GM18951 (cell line): Measurements from ENCODE around the gene FCGR3A.

Source experiments
- POLR2A ChIP-seq: IDR thresholded peaks from 4 replicates; pipeline ENCODE4 v1.6.1; 2011; ENCODE audit warnings: mild to moderate bottlenecking; ENCODE audit not compliant: insufficient read length, insufficient read depth; ENCODE audit errors: extremely low read depth
- in situ Hi-C: fragments of 300-500 bp; cut with MboI; formaldehyde crosslinking; loops from one replicate; pipeline ENCODE4 v1.12.0; 2022; ENCODE audit warnings: low sequenced_read_pairs, mixed read lengths, inconsistent platforms; ENCODE audit not compliant: unreplicated experiment

FCGR3A gene

DNA sequence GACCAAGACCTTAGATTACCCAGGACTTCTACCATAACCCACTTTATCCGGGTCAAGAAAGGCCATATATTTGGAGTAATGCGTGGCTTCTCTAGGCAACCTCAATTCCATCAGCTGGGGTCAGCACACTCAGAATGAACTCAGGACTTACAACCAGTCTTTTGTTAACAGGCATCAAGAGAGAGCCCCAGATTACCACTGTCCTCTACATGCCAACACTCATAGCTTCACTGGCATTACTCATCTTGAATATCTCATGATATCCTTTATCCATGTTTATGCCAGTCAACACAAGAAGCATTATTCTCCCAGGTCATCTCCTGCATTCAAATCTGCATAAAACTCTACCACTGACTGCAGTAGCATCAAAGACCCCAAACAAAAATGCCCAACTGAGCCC lies 51.0 kb downstream of the FCGR3A start:
- in situ Hi-C loops, result no loop called here
- no peak for TF ChIP-seq POLR2A

DNA sequence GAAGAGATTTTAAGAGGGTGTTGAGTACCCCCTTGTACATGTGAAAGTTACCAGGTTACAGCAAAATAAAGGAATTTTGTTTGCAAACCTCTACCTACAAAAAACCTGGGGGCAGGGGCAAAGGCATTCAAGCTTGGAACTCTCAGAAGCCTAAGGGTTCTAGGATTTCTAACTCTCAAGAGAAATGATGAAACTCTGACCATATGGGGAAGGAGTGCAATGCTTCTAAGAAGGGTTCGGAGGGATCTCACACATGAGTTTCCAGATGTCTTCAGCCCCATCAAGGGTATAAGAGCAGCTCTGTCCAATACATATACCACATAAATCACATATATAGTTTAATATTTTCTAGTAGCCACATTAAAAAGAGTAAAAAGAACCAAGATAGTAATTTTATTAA lies 51.7 kb downstream of the FCGR3A start:
- in situ Hi-C loops, result no loop called here
- TF ChIP-seq POLR2A, result no peak

DNA sequence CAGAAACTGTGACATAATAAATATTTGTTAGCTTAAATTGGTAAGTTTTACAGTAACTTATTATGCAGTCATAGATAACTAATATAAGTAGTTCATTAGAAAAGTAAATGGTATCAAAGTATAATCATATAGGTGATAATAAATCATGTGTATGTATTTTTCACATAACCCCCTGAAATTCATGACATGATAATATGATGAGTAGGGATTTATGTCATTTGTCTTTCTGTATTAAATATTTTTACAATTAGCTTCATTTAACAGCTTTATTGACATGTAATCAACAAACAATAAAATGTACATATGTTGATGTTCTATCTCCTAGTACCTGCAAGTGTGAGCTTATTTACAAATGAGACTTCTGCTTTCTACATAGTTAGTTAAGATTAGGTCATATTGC lies 54.1 kb downstream of the FCGR3A start:
- in situ Hi-C loops, result no loop called here
- TF ChIP-seq POLR2A, result no peak

DNA sequence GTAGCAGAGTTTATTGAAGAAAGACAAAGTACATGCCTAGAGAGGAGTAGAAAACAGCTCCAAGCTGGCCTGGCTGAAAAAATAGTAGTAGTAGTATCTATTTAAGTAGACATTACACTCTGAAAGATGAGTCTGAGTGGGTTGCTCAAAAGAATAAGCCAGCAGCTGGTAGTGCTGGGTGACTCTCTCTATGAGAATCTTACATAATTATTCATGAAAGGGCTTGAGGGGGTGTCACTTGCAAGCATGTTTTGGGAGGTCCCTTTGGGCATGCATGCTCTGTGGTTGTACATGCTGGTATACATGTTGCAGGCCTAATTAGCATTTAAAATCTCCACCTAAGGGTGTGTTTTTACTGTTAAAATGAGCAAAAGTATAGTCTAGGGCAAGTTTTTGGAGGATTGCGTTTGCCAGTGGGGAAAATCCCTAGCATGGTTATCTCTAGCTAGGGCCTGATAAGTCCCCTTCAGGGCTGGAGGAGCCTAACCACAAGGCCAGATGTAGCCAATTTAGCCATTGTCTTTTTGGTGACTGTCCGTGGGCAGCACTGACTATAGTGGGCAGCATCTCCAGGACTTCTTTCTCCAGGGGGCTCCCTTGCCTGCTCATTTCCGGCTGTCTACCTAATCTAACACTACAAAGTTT lies 55.4 kb downstream of the FCGR3A start:
- in situ Hi-C loops, result no loop called here
- TF ChIP-seq POLR2A, result no peak

DNA sequence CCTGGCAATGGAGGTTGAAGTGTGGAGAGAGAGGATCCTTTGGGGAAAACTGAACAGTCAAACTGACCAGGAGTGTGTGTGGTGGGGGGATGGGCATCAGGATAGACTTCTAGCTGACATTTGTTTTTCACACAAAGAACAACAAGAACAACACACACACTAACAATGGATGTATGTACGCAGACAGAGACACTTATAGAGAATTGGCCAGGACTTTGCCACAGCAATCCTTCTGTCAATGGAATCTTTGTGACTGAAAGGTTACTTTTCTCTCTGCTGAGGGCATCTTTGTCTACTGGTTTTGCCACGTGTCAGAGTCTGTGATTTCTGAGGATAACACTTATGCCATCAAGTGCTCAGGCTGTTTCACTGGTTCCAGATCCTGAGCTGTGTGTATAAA lies 56.8 kb downstream of the FCGR3A start:
- no peak for TF ChIP-seq POLR2A
- in situ Hi-C loops, result no loop called here
